Fibroblast of skin of abdomen (primary cell): ENCODE results near the gene ZNF93.
"Not testable (repeated sequence)": the region's sequence is repeated elsewhere in the genome, so short reads cannot be mapped to it uniquely, and the experiment has no call there.

Source experiments
- DNase-seq: peaks from one replicate; pipeline ENCODE4 v3.0.0-alpha.2; 2013

ZNF93 gene

GRCh38 chr19:19938449-19938848, 37.7 kb downstream of the ZNF93 start:
- no peak for DNase-seq

GRCh38 chr19:19943848-19944582, 43.3 kb downstream of the ZNF93 start:
- DNase-seq, result no peak

- no peak for DNase-seq
Observed at GRCh38 chr19:19944583-19944880, 43.8 kb downstream of the ZNF93 start.

- DNase-seq, result no peak
Observed at GRCh38 chr19:19946226-19946625, 45.5 kb downstream of the ZNF93 start.

GRCh38 chr19:19948800-19949199, 48.1 kb downstream of the ZNF93 start:
- no peak for DNase-seq

- DNase-seq, result no peak
Observed at GRCh38 chr19:19955208-19955607, 54.5 kb downstream of the ZNF93 start.

- no peak for DNase-seq
Observed at GRCh38 chr19:19956434-19957075, 55.8 kb downstream of the ZNF93 start.

GRCh38 chr19:19957766-19958165, 57.0 kb downstream of the ZNF93 start:
- not testable (repeated sequence) for DNase-seq

- DNase-seq, result peak; percentile 12
Observed at GRCh38 chr19:19959151-19959799, 58.5 kb downstream of the ZNF93 start.

GRCh38 chr19:19964416-19964815, 63.7 kb downstream of the ZNF93 start:
- DNase-seq, result no peak

- DNase-seq, result not testable (repeated sequence)
Observed at GRCh38 chr19:19966126-19966525, 65.4 kb downstream of the ZNF93 start.

- DNase-seq, result no peak
Observed at GRCh38 chr19:19966862-19967261, 66.1 kb downstream of the ZNF93 start.
